HepG2 (cell line): ENCODE measurements around the gene FETUB. TPM values are rescaled to one million over a fixed set of nuclear protein-coding genes. Genes with fewer than 3 reads are reported as not detected.

Experiments used
- CCAR2 ChIP-seq: fragments of 200-400 bp; formaldehyde crosslinking; optimal IDR thresholded peaks from 2 replicates; pipeline ENCODE3; 2018; ENCODE audit warnings: low read depth, mild to moderate bottlenecking, low read length, moderate library complexity
- IKZF1 ChIP-seq: fragments of 450-650 bp; IDR thresholded peaks from 2 replicates; pipeline ENCODE4 v1.7.1; 2016
- IKZF4 ChIP-seq: sonication (generic); formaldehyde crosslinking; IDR thresholded peaks from 2 replicates; pipeline ENCODE4 v1.5.1; 2020; ENCODE audit warnings: borderline replicate concordance, mild to moderate bottlenecking, low read depth, missing genetic modification reagents; ENCODE audit errors: not compliant biosample characterization
- KDM3A ChIP-seq: IDR thresholded peaks from 2 replicates; pipeline ENCODE4 v1.6.1; 2018; ENCODE audit warnings: low read depth, missing compliant biosample characterization
- MAF1 ChIP-seq: sonication (generic); formaldehyde crosslinking; IDR thresholded peaks from 2 replicates; pipeline ENCODE4 v1.5.0; 2020; ENCODE audit warnings: missing genetic modification reagents, borderline replicate concordance
- MED13 ChIP-seq: sonication (generic); formaldehyde crosslinking; IDR thresholded peaks from 2 replicates; pipeline ENCODE4 v1.5.0; 2020; ENCODE audit warnings: missing genetic modification reagents
- MTERF4 ChIP-seq: sonication (generic); formaldehyde crosslinking; IDR thresholded peaks from 2 replicates; pipeline ENCODE4 v1.8.0; 2023; ENCODE audit warnings: mild to moderate bottlenecking, missing genetic modification reagents
- MYC ChIP-seq: sonication (generic); formaldehyde crosslinking; IDR thresholded peaks from 2 replicates; pipeline ENCODE4 v1.9.0; 2021; ENCODE audit warnings: missing genetic modification reagents, borderline replicate concordance
- MZF1 ChIP-seq: sonication (generic); formaldehyde crosslinking; IDR thresholded peaks from 2 replicates; pipeline ENCODE4 v1.8.1; 2023; ENCODE audit warnings: mild to moderate bottlenecking, missing genetic modification reagents, borderline replicate concordance
- NR0B2 ChIP-seq: sonication (generic); formaldehyde crosslinking; IDR thresholded peaks from 2 replicates; pipeline ENCODE4 v1.4.0; 2020; ENCODE audit warnings: mild to moderate bottlenecking, missing genetic modification reagents
- RARA ChIP-seq: IDR thresholded peaks from 2 replicates; pipeline ENCODE4 v1.6.1; 2016; ENCODE audit warnings: missing genetic modification reagents, missing compliant biosample characterization
- RBM22 ChIP-seq: fragments of 200-400 bp; formaldehyde crosslinking; optimal IDR thresholded peaks from 2 replicates; pipeline ENCODE3; 2017; ENCODE audit warnings: mild to moderate bottlenecking, low read length, moderate library complexity
- RFXANK ChIP-seq: IDR thresholded peaks from 2 replicates; pipeline ENCODE4 v1.6.1; 2016
- SALL2 ChIP-seq: sonication (generic); formaldehyde crosslinking; IDR thresholded peaks from 2 replicates; pipeline ENCODE4 v1.8.1; 2023; ENCODE audit warnings: mild to moderate bottlenecking, missing genetic modification reagents, inconsistent platforms
- ZC3H13 ChIP-seq: sonication (generic); formaldehyde crosslinking; IDR thresholded peaks from 2 replicates; pipeline ENCODE4 v1.8.1; 2023; ENCODE audit warnings: mild to moderate bottlenecking, missing genetic modification reagents, moderate library complexity
- ZIK1 ChIP-seq: sonication (generic); formaldehyde crosslinking; IDR thresholded peaks from 2 replicates; pipeline ENCODE4 v1.5.0; 2020; ENCODE audit warnings: mild to moderate bottlenecking, low read depth, missing genetic modification reagents, borderline replicate concordance
- ZKSCAN5 ChIP-seq: sonication (generic); formaldehyde crosslinking; IDR thresholded peaks from 2 replicates; pipeline ENCODE4 v1.5.1; 2020; ENCODE audit warnings: mild to moderate bottlenecking, missing genetic modification reagents
- ZNF136 ChIP-seq: sonication (generic); formaldehyde crosslinking; IDR thresholded peaks from 2 replicates; pipeline ENCODE4 v1.8.1; 2022; ENCODE audit warnings: low read depth, mild to moderate bottlenecking, moderate library complexity, missing genetic modification reagents
- ZNF224 ChIP-seq: sonication (generic); formaldehyde crosslinking; IDR thresholded peaks from 2 replicates; pipeline ENCODE4 v1.5.0; 2020; ENCODE audit warnings: mild to moderate bottlenecking, missing genetic modification reagents
- ZNF281 ChIP-seq: sonication (generic); formaldehyde crosslinking; IDR thresholded peaks from 2 replicates; pipeline ENCODE4 v1.4.0; 2020; ENCODE audit warnings: missing genetic modification reagents, borderline replicate concordance
- ZNF329 ChIP-seq: sonication (generic); formaldehyde crosslinking; IDR thresholded peaks from 2 replicates; pipeline ENCODE4 v1.9.0; 2021; ENCODE audit warnings: low read depth, mild to moderate bottlenecking, missing genetic modification reagents
- ZNF33B ChIP-seq: sonication (generic); formaldehyde crosslinking; IDR thresholded peaks from 2 replicates; pipeline ENCODE4 v1.5.1; 2020; ENCODE audit warnings: mild to moderate bottlenecking, missing genetic modification reagents
- ZNF350 ChIP-seq: sonication (generic); formaldehyde crosslinking; IDR thresholded peaks from 2 replicates; pipeline ENCODE4 v1.4.0; 2020; ENCODE audit warnings: mild to moderate bottlenecking, low read depth, missing genetic modification reagents, borderline replicate concordance
- ZNF567 ChIP-seq: sonication (generic); formaldehyde crosslinking; IDR thresholded peaks from 2 replicates; pipeline ENCODE4 v1.8.1; 2023; ENCODE audit warnings: mild to moderate bottlenecking, missing genetic modification reagents, borderline replicate concordance
- ZNF576 ChIP-seq: sonication (generic); formaldehyde crosslinking; IDR thresholded peaks from 2 replicates; pipeline ENCODE4 v1.4.0; 2020; ENCODE audit warnings: mild to moderate bottlenecking, missing genetic modification reagents
- ZNF777 ChIP-seq: sonication (generic); formaldehyde crosslinking; IDR thresholded peaks from 2 replicates; pipeline ENCODE4 v1.4.0; 2020; ENCODE audit warnings: missing genetic modification reagents
- polyA plus RNA-seq, 8 experiments: library from polyadenylated mRNA; depleted of rRNA in 3 of 8; stranded (reverse) in 7 of 8; unstranded in 1 of 8; fragments of >200 nt; fragmentation: Illumina TruSeq in 4 of 8; extraction: Trizol in 4 of 8; gene quantifications; 2 replicates each; pipeline versions ENCODE4 v1.2.1 to v1.2.3, GENCODE V29; 2011 to 2016; ENCODE audit warnings: low read depth in 4 of 8, missing spikeins in 1 of 8, mixed read lengths in 1 of 8; ENCODE audit not compliant: insufficient read depth in 1 of 8
- total RNA-seq, 5 experiments: library from RNA; depleted of rRNA; stranded (reverse); fragments of >200 nt; fragmentation: Illumina TruSeq; extraction: Trizol; gene quantifications; 2 replicates each; pipeline ENCODE4 v1.2.3, GENCODE V29; 2016; ENCODE audit warnings: low read depth in 1 of 5

The FETUB gene
- total and polyA plus RNA-seq, 2 of the 13 experiments (the other 11 are each of a cell fraction or from before 2014, with no cell fraction given), result 2.1 to 4.4 TPM

- TF ChIP-seq IKZF4 (CRISPR knock-in tag) (no peak), ZNF777 (no peak), MTERF4 (CRISPR knock-in tag) (peak; percentile 53; the same call in 1 of the 2 replicates), NR0B2 (CRISPR knock-in tag) (no peak), RFXANK (CRISPR knock-in tag) (peak; percentile 58; the same call in 1 of the 2 replicates), ZNF567 (CRISPR knock-in tag) (0 out of 2 replicates have a peak, but pooled peaks have one; percentile 56), CCAR2 (no peak), ZNF329 (CRISPR knock-in tag) (no peak), ZNF350 (CRISPR knock-in tag) (no peak; the same call in 1 of the 2 replicates), ZNF576 (CRISPR knock-in tag) (no peak), ZKSCAN5 (CRISPR knock-in tag) (no peak), MZF1 (CRISPR knock-in tag) (no peak), ZNF281 (CRISPR knock-in tag) (no peak), IKZF1 (no peak), ZIK1 (CRISPR knock-in tag) (no peak; the same call in 1 of the 2 replicates), ZNF33B (no peak), MAF1 (CRISPR knock-in tag) (no peak), MED13 (CRISPR knock-in tag) (peak; percentile 72; the same call in 1 of the 2 replicates), ZNF224 (CRISPR knock-in tag) (peak; percentile 35; the same call in 1 of the 2 replicates), ZC3H13 (peak; percentile 89; the same call in 1 of the 2 replicates), MYC (CRISPR knock-in tag) (0 out of 2 replicates have a peak, but pooled peaks have one; percentile 6), KDM3A (CRISPR knock-in tag) (peak; percentile 25; the same call in 1 of the 2 replicates), RARA (CRISPR knock-in tag) (peak; percentile 92), SALL2 (CRISPR knock-in tag) (peak; percentile 42; the same call in 1 of the 2 replicates), ZNF136 (no peak; the same call in 1 of the 2 replicates), RBM22 (no peak)
These were observed 40.9 kb upstream of the FETUB start (continued) for GRCh38 chr3:186599142-186599784.
